Measurements from ENCODE around the gene HIVEP3.

DNA sequence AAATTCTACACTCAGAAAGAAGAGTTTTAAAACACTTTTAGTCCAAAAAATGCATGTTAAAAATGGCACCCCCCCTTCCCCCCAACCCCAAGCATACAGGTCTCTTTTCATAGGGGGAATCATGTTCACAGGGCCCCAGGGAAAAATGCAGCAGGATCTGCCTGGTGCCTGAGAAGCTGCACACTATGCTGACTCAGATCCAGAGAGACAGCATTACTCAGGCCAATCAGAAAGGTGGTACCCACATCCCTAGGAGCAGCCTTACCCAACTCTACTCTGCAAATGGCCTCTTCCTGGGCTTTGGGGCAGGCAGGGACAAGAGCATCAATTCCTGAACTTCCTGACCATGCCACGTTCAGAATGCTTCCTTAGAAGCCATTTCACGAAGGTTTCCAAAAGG lies 119.0 kb downstream of the HIVEP3 start:
- TF ChIP-seq, protein P1, sequence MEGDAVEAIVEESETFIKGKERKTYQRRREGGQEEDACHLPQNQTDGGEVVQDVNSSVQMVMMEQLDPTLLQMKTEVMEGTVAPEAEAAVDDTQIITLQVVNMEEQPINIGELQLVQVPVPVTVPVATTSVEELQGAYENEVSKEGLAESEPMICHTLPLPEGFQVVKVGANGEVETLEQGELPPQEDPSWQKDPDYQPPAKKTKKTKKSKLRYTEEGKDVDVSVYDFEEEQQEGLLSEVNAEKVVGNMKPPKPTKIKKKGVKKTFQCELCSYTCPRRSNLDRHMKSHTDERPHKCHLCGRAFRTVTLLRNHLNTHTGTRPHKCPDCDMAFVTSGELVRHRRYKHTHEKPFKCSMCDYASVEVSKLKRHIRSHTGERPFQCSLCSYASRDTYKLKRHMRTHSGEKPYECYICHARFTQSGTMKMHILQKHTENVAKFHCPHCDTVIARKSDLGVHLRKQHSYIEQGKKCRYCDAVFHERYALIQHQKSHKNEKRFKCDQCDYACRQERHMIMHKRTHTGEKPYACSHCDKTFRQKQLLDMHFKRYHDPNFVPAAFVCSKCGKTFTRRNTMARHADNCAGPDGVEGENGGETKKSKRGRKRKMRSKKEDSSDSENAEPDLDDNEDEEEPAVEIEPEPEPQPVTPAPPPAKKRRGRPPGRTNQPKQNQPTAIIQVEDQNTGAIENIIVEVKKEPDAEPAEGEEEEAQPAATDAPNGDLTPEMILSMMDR (IDR thresholded peaks at IDR 0.05; ENCODE audit: low read length), result no peak
- TF ChIP-seq EZH2 (IDR thresholded peaks at IDR 0.05; ENCODE audit: borderline replicate concordance, low read length), result no peak

Data from OCI-LY1 (cell line).